HepG2 (cell line): ENCODE results near the gene NUAK2. TPM values are rescaled to one million over a fixed set of nuclear protein-coding genes. Genes with fewer than 3 reads are reported as not detected.

Source experiments
- CHD4 ChIP-seq: fragments of 200-600 bp; sonication (generic); IDR thresholded peaks from 2 replicates; pipeline ENCODE4 v1.7.0; 2017; ENCODE audit warnings: mild to moderate bottlenecking, low read length, borderline replicate concordance
- HNRNPH1 ChIP-seq: fragments of 200-400 bp; formaldehyde crosslinking; optimal IDR thresholded peaks from 2 replicates; pipeline ENCODE3; 2017; ENCODE audit warnings: mild to moderate bottlenecking, low read depth, low read length
- HNRNPLL ChIP-seq: fragments of 200-400 bp; formaldehyde crosslinking; IDR thresholded peaks from 2 replicates; pipeline ENCODE4 v1.6.1; 2017; ENCODE audit warnings: mild to moderate bottlenecking, low read depth, low read length; ENCODE audit not compliant: poor library complexity, severe bottlenecking
- MED13 ChIP-seq: sonication (generic); formaldehyde crosslinking; IDR thresholded peaks from 2 replicates; pipeline ENCODE4 v1.5.0; 2020; ENCODE audit warnings: missing genetic modification reagents
- NR2F1 ChIP-seq, 2 experiments: fragments of 450-650 bp in 1 of 2; formaldehyde crosslinking in 1 of 2; IDR thresholded peaks; 2 replicates each; pipeline versions ENCODE4 v1.5.0 to v1.6.1; 2016 to 2020; ENCODE audit warnings: mild to moderate bottlenecking in 1 of 2, missing compliant biosample characterization in 1 of 2, missing genetic modification reagents in 1 of 2, moderate library complexity in 1 of 2
- POLR2AphosphoS2 ChIP-seq: IDR thresholded peaks from 2 replicates; pipeline ENCODE4 v1.6.1; 2011; ENCODE audit warnings: low read depth, low read length, improper control_type of control experiment
- PRMT3 ChIP-seq: sonication (generic); formaldehyde crosslinking; IDR thresholded peaks from 2 replicates; pipeline ENCODE4 v1.8.1; 2022; ENCODE audit warnings: low read depth, mild to moderate bottlenecking, moderate library complexity, missing genetic modification reagents, borderline replicate concordance
- RBM22 ChIP-seq: fragments of 200-400 bp; formaldehyde crosslinking; optimal IDR thresholded peaks from 2 replicates; pipeline ENCODE3; 2017; ENCODE audit warnings: mild to moderate bottlenecking, low read length, moderate library complexity
- TBP ChIP-seq: sonication (generic); formaldehyde crosslinking; IDR thresholded peaks from 2 replicates; pipeline ENCODE4 v1.5.0; 2020; ENCODE audit warnings: missing genetic modification reagents
- TSC22D2 ChIP-seq: sonication (generic); formaldehyde crosslinking; IDR thresholded peaks from 2 replicates; pipeline ENCODE4 v1.5.1; 2020; ENCODE audit warnings: missing genetic modification reagents, mild to moderate bottlenecking, borderline replicate concordance
- ZKSCAN8 ChIP-seq: IDR thresholded peaks from 2 replicates; pipeline ENCODE4 v1.6.1; 2016; ENCODE audit warnings: borderline replicate concordance, missing genetic modification reagents, missing compliant biosample characterization
- ZNF121 ChIP-seq: sonication (generic); formaldehyde crosslinking; IDR thresholded peaks from 2 replicates; pipeline ENCODE4 v1.5.0; 2020; ENCODE audit warnings: mild to moderate bottlenecking, missing genetic modification reagents
- ZNF17 ChIP-seq: sonication (generic); formaldehyde crosslinking; IDR thresholded peaks from 2 replicates; pipeline ENCODE4 v1.5.0; 2020; ENCODE audit warnings: mild to moderate bottlenecking, missing genetic modification reagents
- ZNF274 ChIP-seq: sonication (generic); formaldehyde crosslinking; IDR thresholded peaks from 2 replicates; pipeline ENCODE4 v1.5.1; 2020; ENCODE audit warnings: mild to moderate bottlenecking, missing genetic modification reagents
- ZNF660 ChIP-seq: sonication (generic); formaldehyde crosslinking; IDR thresholded peaks from 2 replicates; pipeline ENCODE4 v1.5.1; 2020; ENCODE audit warnings: mild to moderate bottlenecking, low read depth, missing genetic modification reagents, borderline replicate concordance
- ZNF879 ChIP-seq: sonication (generic); formaldehyde crosslinking; IDR thresholded peaks from 2 replicates; pipeline ENCODE4 v1.8.1; 2023; ENCODE audit warnings: missing genetic modification reagents
- ZNF891 ChIP-seq: sonication (generic); formaldehyde crosslinking; IDR thresholded peaks from 2 replicates; pipeline ENCODE4 v1.5.0; 2020; ENCODE audit warnings: mild to moderate bottlenecking, missing genetic modification reagents
- polyA plus RNA-seq, 8 experiments: library from polyadenylated mRNA; depleted of rRNA in 3 of 8; stranded (reverse) in 7 of 8; unstranded in 1 of 8; fragments of >200 nt; fragmentation: Illumina TruSeq in 4 of 8; extraction: Trizol in 4 of 8; gene quantifications; 2 replicates each; pipeline versions ENCODE4 v1.2.1 to v1.2.3, GENCODE V29; 2011 to 2016; ENCODE audit warnings: low read depth in 4 of 8, missing spikeins in 1 of 8, mixed read lengths in 1 of 8; ENCODE audit not compliant: insufficient read depth in 1 of 8
- total RNA-seq, 5 experiments: library from RNA; depleted of rRNA; stranded (reverse); fragments of >200 nt; fragmentation: Illumina TruSeq; extraction: Trizol; gene quantifications; 2 replicates each; pipeline ENCODE4 v1.2.3, GENCODE V29; 2016; ENCODE audit warnings: low read depth in 1 of 5
- TF ChIP-seq, protein P1 (sequence below): sonication (generic); formaldehyde crosslinking; IDR thresholded peaks from 2 replicates; pipeline ENCODE4 v1.4.0; 2020; ENCODE audit warnings: missing genetic modification reagents
- TF ChIP-seq, protein P2 (sequence below): IDR thresholded peaks from 2 replicates; pipeline ENCODE4 v1.6.1; 2016; ENCODE audit warnings: missing genetic modification reagents, missing compliant biosample characterization
- TF ChIP-seq, protein P3 (sequence below): sonication (generic); formaldehyde crosslinking; IDR thresholded peaks from 2 replicates; pipeline ENCODE4 v1.5.1; 2020; ENCODE audit warnings: missing genetic modification reagents, mild to moderate bottlenecking, borderline replicate concordance
- TF ChIP-seq, protein P4 (sequence below): IDR thresholded peaks from 2 replicates; pipeline ENCODE4 v1.6.1; 2016; ENCODE audit warnings: low read depth
- TF ChIP-seq, protein P5 (sequence below): sonication (generic); formaldehyde crosslinking; IDR thresholded peaks from 2 replicates; pipeline ENCODE4 v1.5.1; 2020; ENCODE audit warnings: missing genetic modification reagents, mild to moderate bottlenecking, borderline replicate concordance

Gene NUAK2
- total and polyA plus RNA-seq, 2 of the 13 experiments (the other 11 are each of a cell fraction or from before 2014, with no cell fraction given), result 0.75 to 1.1 TPM

DNA sequence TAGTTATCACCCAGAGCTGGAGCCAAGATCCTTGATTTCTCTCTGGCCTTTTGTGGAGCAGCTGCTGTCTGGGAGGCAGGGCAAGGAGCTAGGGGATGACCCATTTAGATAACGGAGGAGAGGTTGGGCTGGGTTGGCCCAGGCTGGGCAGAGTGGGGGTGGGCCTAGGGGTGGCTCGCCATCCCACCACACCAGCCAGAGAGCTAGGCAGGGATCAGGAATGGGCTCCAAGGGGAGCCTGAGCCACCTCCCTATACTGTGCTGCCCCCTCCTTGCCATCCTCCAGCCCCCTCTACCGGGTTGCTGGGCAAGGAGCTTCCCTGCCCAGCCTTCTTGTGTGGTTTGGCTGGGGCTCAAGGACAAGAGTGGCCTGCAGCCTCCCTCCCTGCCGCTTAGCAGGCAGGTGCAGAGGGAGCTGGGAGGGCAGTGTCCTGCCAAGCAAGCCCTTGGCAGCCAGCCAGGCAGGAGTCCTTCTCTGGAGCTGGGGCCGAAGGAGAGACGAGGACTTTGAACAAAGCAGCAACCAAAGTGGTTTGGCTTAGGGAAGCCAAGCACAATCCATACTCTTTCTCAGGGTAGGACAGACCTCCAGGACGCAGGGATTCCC, 4.1 kb downstream of the NUAK2 start (continued):
- TF ChIP-seq ZNF17 (CRISPR knock-in tag), result no peak
- TF ChIP-seq HNRNPH1, result no peak
- TF ChIP-seq TSC22D2, result no peak
- TF ChIP-seq ZNF879 (CRISPR knock-in tag), result no peak
- no peak for TF ChIP-seq CHD4
- TF ChIP-seq ZKSCAN8 (CRISPR knock-in tag), result no peak
- no peak for TF ChIP-seq TBP (CRISPR knock-in tag)
- no peak for TF ChIP-seq PRMT3 (CRISPR knock-in tag)
- TF ChIP-seq ZNF660, result no peak
- TF ChIP-seq ZNF121 (CRISPR knock-in tag), result no peak
- no peak for TF ChIP-seq ZNF274 (CRISPR knock-in tag)
- TF ChIP-seq, protein P1, sequence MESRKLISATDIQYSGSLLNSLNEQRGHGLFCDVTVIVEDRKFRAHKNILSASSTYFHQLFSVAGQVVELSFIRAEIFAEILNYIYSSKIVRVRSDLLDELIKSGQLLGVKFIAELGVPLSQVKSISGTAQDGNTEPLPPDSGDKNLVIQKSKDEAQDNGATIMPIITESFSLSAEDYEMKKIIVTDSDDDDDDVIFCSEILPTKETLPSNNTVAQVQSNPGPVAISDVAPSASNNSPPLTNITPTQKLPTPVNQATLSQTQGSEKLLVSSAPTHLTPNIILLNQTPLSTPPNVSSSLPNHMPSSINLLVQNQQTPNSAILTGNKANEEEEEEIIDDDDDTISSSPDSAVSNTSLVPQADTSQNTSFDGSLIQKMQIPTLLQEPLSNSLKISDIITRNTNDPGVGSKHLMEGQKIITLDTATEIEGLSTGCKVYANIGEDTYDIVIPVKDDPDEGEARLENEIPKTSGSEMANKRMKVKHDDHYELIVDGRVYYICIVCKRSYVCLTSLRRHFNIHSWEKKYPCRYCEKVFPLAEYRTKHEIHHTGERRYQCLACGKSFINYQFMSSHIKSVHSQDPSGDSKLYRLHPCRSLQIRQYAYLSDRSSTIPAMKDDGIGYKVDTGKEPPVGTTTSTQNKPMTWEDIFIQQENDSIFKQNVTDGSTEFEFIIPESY (CRISPR knock-in tag), result no peak
- TF ChIP-seq, protein P2, sequence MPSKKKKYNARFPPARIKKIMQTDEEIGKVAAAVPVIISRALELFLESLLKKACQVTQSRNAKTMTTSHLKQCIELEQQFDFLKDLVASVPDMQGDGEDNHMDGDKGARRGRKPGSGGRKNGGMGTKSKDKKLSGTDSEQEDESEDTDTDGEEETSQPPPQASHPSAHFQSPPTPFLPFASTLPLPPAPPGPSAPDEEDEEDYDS (CRISPR knock-in tag), result no peak
- TF ChIP-seq, protein P3, sequence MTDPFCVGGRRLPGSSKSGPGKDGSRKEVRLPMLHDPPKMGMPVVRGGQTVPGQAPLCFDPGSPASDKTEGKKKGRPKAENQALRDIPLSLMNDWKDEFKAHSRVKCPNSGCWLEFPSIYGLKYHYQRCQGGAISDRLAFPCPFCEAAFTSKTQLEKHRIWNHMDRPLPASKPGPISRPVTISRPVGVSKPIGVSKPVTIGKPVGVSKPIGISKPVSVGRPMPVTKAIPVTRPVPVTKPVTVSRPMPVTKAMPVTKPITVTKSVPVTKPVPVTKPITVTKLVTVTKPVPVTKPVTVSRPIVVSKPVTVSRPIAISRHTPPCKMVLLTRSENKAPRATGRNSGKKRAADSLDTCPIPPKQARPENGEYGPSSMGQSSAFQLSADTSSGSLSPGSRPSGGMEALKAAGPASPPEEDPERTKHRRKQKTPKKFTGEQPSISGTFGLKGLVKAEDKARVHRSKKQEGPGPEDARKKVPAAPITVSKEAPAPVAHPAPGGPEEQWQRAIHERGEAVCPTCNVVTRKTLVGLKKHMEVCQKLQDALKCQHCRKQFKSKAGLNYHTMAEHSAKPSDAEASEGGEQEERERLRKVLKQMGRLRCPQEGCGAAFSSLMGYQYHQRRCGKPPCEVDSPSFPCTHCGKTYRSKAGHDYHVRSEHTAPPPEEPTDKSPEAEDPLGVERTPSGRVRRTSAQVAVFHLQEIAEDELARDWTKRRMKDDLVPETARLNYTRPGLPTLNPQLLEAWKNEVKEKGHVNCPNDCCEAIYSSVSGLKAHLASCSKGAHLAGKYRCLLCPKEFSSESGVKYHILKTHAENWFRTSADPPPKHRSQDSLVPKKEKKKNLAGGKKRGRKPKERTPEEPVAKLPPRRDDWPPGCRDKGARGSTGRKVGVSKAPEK, result no peak
- no peak for TF ChIP-seq HNRNPLL
- no peak for TF ChIP-seq POLR2AphosphoS2
- TF ChIP-seq, protein P4, sequence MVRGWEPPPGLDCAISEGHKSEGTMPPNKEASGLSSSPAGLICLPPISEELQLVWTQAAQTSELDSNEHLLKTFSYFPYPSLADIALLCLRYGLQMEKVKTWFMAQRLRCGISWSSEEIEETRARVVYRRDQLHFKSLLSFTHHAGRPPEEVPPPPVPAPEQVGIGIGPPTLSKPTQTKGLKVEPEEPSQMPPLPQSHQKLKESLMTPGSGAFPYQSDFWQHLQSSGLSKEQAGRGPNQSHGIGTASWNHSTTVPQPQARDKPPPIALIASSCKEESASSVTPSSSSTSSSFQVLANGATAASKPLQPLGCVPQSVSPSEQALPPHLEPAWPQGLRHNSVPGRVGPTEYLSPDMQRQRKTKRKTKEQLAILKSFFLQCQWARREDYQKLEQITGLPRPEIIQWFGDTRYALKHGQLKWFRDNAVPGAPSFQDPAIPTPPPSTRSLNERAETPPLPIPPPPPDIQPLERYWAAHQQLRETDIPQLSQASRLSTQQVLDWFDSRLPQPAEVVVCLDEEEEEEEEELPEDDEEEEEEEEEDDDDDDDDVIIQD (CRISPR knock-in tag), result no peak
- no peak for TF ChIP-seq MED13
- TF ChIP-seq, protein P5, sequence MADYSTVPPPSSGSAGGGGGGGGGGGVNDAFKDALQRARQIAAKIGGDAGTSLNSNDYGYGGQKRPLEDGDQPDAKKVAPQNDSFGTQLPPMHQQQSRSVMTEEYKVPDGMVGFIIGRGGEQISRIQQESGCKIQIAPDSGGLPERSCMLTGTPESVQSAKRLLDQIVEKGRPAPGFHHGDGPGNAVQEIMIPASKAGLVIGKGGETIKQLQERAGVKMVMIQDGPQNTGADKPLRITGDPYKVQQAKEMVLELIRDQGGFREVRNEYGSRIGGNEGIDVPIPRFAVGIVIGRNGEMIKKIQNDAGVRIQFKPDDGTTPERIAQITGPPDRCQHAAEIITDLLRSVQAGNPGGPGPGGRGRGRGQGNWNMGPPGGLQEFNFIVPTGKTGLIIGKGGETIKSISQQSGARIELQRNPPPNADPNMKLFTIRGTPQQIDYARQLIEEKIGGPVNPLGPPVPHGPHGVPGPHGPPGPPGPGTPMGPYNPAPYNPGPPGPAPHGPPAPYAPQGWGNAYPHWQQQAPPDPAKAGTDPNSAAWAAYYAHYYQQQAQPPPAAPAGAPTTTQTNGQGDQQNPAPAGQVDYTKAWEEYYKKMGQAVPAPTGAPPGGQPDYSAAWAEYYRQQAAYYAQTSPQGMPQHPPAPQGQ (CRISPR knock-in tag), result no peak
- no peak for TF ChIP-seq RBM22
- TF ChIP-seq NR2F1 (CRISPR knock-in tag; IDR thresholded peaks at IDR 0.05), result no peak
- TF ChIP-seq ZNF891, result no peak
